Brain pericyte (primary cell): ENCODE data around the gene WDR46.
"Not testable (repeated sequence)": the region's sequence is repeated elsewhere in the genome, so short reads cannot be mapped to it uniquely, and the experiment has no call there.

Source experiments
- DNase-seq: peaks from one replicate; pipeline ENCODE4 v3.0.0-alpha.2; 2012; ENCODE audit warnings: low read depth, low spot score

Gene WDR46

DNA sequence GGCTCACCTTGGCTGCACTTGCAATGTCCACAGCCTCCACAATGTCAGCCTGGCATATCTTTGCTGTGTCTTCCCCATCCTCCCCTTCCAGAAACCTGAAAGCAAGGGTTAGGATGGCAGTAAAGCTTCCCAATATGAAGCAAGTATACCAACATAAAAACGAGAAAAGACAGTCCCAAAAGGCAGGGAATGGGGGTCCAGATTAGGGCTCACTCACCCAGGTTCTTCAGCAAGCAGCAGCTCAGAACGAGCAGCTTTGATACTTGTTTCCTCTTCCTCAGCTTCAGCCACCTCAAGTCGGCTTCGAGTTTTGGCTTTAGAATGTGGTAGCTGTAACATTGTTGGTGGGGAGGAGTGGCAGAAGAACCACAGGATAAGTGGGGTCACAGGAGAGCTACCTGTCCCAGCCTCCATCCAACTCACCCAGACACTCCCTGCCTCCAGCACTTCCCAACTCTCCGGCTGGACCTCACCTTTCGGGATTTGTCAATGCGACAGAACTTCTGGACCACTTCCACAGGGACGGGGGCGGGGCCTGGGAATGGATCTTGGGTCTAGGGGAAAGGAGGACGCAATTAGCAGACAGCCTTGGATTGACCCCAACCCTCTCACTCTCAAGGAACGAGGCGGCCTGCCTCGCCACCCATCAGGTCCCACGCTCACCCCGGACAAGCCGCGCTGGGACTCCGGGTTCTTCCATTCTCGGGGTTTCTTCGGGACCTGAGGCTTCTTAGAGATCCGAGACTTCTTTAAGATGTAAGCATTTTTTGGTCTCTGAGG is 708 bp downstream of the WDR46 start:
- DNase-seq = no peak

GRCh38 chr6:33286946-33287914 is 1.8 kb downstream of the WDR46 start:
- DNase-seq = no peak

- not testable (repeated sequence) for DNase-seq
Observed at GRCh38 chr6:33285214-33285613, 3.8 kb downstream of the WDR46 start.

DNA sequence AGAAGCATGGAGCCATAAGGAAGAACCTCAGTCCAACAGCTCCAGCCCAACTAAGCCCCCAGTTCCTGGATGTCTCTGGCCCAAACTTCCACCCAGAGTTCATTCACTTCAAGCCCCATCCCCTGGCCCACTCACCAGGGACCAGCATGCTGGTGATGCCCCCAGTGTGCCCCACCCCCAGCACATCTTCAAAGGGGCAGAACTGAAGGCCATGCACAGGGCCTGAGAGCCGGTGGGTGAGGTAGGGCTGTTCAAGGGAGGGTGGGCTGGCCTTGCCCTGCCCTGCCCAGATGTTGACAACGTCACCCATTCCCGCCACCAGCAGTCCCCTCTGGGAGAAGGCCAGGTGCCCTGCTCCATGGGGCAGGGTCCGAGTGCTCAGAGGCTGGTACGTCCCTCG is 8.5 kb downstream of the WDR46 start:
- no peak for DNase-seq

DNA sequence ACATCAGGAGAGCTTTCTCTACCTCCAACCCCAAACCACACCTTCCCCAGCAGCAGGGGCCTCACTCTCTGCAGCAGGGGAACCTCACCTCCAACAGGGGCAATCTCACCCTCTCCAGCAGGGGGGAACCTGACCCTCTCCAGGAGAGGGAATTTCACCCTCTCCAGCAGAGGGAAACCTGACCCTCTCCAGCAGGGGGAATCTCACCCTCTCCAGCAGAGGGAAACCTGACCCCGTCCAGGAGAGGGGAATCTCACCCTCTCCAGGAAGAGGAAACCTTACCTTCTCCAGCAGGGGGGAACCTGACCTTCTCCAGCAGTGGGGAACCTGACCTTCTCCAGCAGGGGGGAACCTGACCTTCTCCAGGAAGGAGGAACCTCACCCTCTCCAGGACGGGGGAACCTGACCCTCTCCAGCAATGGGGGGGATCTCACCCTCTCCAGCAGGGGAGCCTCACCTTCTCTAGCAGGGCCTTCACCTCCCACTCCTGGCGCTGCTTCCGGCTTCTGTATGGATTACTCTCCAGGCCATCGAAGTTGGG is 9.0 kb downstream of the WDR46 start:
- DNase-seq = no peak

DNA sequence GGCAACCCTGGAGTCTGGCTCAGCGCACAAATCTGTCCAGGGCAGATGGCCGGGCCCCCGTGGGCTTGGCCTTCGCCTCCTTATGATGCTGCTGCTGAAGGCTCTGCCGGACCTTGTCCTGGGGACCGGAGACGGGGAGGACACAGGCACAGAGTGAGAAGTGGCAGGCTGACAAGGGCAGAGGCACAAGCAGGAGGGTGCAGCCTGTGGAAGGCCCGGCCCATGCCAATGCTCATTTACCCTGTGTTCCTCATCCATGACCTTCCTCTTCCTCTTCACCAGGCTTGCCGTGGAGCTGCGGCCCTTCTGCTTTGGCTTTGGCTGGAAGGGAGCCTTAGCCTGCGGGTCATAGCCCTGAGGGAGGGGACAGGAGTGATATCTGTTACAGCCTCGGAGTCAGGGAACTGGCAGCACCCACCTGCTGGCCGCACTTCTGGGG is 9.8 kb downstream of the WDR46 start:
- no peak for DNase-seq

- no peak for DNase-seq
Observed at GRCh38 chr6:33278810-33279209, 10.2 kb downstream of the WDR46 start.

DNA sequence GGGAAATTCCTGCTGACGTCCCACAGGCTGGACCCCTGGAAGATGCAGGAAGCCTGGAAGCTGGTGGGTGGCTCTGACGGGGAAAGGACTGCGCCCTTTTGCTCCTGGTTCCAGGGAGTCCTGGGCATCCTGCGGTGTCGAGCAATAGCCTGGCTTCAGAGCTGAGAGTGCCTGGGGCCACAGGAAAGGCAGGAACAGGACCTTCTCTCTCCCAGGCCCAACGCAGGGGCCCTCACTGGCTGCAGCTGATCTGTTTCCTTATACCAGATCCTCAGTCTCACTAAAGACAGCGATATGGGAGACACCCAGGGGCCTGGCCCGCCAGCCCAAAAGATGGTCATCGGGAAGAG is 10.7 kb downstream of the WDR46 start:
- no peak for DNase-seq

GRCh38 chr6:33277663-33278391 is 11.2 kb downstream of the WDR46 start:
- no peak for DNase-seq

DNA sequence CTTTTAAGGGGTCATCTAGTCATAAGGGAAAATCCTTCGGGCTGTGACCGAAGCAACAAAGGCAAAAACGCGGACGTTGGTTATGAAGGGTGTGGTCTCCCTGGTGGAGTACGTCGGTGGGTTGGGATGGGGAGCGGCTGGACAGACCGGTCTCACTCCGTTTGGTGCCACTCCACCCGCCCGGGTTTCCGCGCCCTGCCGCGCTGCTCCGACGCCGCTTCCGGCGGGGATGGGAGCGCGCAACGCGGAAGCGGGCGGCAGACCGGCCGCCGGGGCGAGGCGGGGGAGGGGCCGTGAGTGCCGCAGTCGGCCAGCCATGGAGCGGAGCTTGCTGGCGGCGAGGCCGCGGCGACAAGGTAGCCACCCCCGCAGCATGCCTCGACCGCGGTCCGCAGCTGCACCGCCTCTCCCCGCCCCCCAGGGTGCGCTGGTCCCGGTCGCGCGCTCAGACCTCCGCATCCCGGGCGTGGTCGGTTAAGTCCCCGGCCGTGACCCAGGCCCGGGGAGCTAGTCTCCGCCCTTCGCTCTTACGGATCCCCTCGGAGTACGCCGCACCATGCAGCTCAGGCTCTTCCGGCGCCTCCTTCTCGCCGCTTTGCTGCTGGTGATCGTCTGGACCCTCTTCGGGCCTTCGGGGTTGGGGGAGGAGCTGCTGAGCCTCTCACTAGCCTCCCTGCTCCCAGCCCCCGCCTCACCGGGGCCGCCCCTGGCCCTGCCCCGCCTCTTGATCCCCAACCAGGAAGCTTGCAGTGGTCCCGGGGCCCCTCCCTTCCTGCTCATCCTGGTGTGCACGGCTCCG is 12.0 kb downstream of the WDR46 start, which contains the start of gene B3GALT4:
Gene B3GALT4 (plus strand): TSS at position 260 of the 799 bp plus-strand sequence. CDS start 297 bp downstream, at position 557.
- no peak for DNase-seq

DNA sequence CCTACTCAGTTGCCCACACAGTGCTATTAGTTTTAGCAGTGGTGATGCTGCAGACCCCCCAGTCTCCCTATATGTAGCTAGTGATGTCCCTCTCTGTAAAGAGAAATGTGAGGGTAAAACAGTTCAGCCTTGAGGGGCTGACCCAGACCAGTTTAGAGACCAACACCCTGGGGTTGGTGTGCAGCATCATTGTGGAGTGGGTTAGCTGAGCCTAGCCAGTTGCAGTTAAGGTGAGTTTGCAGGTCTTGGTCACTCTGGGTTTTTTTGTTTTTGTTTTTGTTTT is 12.5 kb downstream of the WDR46 start:
- no peak for DNase-seq

DNA sequence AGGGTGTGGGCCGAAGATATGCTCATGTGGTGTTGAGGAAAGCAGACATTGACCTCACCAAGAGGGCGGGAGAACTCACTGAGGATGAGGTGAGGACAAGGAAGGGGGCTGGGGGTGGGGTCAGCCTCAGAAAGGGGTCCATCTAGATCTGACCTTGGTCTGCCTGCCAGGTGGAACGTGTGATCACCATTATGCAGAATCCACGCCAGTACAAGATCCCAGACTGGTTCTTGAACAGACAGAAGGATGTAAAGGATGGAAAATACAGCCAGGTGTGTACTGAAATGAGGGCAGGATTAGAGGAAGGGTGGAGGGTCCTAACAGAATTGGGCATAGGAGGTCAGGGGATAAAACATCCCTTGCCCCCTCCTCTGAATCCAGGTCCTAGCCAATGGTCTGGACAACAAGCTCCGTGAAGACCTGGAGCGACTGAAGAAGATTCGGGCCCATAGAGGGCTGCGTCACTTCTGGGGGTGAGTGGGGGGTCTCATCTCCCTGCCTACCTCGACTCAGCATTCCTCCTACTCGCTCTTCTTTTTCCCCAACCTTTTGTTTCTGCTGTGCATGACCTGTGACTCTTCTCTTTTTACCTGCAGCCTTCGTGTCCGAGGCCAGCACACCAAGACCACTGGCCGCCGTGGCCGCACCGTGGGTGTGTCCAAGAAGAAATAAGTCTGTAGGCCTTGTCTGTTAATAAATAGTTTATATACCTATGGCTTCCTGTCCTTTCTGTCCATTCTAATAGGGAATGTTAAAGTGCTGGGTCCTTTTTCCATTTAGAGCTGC is 13.1 kb downstream of the WDR46 start:
- DNase-seq = not testable (repeated sequence)

GRCh38 chr6:33273924-33274902 is 14.8 kb downstream of the WDR46 start:
- DNase-seq = no peak

DNA sequence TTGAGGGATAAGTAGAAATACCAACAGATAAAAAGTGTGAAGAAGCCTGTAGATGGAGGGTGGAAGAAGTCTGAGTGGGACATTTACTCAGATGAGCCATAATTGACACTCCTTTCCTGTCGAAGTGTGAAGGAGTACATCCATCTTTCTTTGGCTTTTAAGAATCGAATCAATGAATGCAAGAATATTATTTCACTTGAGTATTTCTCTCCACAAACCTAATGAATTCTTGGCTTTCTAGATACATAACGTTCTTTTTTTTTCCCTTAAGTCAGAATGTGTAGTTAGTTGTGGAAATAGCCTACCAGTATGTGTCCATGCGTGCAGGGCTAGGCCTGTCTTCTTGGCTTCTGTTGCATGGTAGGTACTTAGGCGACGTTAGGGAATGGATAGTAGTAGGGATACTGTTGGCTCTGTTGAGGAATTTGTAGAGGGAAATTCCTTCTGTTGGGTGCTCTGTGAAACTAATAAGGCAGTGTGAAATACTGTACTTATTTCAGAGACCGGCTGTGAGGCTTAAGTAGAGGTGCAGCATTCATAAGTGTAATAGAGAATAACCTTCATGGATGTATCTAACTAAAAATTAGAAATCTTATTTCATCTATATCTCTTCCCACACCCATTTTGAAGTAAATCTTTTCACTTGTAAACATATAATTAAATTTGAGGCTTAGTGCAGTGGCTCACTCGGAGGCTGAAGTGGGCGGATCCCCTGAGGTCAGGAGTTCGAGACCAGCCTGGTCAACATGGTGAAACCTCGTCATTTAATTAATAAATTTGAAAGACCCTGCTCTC is 15.7 kb downstream of the WDR46 start:
- DNase-seq = no peak

GRCh38 chr6:33272275-33273128 is 16.5 kb downstream of the WDR46 start:
- no peak for DNase-seq

DNA sequence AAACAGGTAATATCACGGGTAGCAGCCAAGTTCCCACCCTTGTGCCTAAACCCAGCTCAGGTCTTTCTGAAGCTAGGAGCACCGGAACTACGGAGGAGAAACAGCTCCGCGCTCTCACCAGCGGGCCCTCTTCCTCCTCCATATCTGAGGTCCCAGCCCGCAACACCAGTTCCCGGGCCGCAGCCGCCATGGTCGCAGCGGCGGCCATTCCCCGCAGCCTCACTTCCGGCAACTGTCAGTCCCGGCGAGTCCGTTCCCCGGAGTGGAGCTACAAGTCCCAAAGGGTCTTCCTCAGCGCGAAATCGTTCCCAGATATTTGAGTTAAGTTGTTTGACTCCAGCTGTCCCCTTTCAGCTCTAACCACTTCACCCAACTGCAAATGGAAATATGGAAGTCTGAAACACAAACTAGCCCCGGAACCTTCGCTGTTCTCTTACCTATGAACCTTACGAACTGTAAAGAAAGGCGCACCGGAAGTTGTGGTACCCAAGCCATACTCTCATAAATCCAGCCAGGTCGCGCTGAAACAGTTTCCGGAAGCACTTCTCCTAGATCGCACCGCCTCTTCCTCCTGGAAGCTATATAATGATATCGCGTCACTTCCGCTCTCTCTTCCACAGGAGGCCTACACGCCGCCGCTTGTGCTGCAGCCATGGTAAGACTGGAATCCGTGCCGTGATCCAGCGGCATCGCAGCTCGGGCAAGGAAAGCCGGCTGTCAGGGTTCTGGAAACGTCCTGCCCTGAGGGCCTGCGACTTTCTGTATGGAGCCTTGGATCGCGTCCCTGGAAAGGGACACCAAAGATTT is 17.4 kb downstream of the WDR46 start, which contains the start of the genes RPS18 and VPS52:
Gene RPS18 (plus strand): TSS at position 608 of the 807 bp plus-strand sequence. CDS start 45 bp downstream, at position 653.
Gene VPS52 (minus strand): TSS at position 409 of the 807 bp plus-strand sequence. CDS start 201 bp downstream, at position 208.
- peak; percentile 97 for DNase-seq
